HPDE6-E6E7 (cell line): ENCODE measurements around the gene MAT2A.
A peak's percentile ranks its signal among the peaks of the same experiment; 100 is the strongest.
"Not testable (repeated sequence)": the region's sequence is repeated elsewhere in the genome, so short reads cannot be mapped to it uniquely, and the experiment has no call there.

ENCODE experiments used
- DNase-seq: peaks from one replicate; pipeline ENCODE4 v3.0.0; 2011; ENCODE audit warnings: missing footprints; ENCODE audit errors: extremely low spot score

Gene MAT2A

DNA sequence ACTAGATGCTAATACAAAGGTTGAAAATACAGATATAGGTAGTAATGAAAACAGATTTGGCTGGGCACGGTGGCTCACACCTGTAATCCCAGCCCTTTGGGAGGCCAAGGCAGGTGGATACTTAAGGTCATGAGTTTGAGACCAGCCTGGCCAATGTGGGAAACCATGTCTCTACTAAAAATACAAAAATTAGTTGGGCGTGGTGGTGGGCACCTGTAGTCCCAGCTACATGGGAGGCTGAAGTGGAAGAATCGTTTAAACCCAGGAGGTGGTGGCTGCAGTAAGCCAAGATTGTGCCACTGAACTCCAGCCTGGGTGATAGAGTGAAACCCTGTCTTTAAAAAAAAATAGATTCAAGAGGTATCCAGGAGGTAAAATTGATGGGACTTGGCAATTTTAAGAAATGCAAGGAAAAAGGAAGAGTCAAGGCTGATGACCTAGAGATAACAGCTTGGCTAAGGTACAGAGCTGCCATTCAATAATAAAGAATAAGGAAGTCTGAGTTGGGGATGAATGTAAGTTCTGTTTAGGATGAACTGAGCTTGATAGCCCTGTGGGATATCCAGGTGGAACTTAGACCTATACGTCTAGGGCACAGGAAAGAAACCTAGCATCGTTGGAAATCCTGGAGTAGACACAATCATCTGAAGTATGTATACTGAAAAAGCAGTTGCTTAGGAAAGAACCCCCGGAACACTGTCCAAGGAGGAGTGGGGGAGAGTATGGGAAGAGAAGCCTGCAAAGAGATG lies 9.1 kb downstream of the MAT2A start:
- no peak for DNase-seq

DNA sequence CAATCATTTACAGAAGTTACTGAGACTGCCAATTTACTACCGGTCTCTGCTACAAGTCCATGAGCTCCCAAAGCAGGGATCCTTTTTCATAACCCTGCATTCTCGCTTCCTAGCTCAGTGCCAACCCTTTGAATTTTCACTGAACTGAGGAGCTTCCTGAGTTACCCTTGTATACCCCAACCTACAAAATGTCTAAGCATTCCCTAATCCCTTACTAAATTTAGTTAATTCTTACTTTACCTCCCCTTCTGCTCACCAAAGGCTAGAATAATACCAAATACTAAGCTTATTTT lies 9.6 kb downstream of the MAT2A start:
- DNase-seq, result no peak

DNA sequence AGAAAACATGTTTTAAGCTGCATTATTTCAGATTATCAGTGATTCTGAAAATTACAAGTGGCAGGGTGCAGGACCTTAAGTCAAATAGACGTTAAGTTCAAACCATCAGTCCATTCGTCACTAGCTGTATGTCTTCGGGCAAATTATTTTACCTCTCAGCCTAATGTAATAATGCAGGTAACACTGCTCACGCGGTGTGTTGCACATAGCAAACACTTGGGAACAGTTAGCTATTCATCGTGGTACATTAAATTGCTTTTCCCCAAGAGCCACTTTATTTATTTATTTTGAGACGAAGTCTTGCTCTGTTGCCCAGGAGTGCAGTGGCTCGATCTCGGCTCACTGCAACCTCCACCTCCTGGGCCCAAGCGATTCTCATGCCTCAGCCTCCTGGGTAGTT lies 10.1 kb downstream of the MAT2A start:
- DNase-seq, result no peak

DNA sequence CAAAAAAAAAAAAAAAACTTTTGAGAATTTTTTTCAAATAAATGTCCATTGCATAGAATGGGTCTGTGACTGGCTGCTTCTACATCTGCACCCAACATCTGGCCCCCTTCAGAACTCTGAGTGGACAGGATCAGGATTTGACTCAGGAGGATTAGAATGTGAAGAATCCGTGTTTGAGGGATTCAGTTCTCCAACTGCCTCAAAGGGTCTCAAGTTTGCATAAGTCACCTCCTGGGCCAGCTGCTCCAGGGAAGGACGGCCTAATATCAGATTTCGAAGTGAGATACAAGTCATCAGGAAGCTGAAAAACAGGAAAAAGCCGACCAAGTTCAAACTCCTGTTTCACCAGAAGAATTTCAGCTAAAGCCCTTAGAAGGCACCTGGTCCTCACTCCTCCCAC lies 10.9 kb downstream of the MAT2A start:
- DNase-seq, result no peak

DNA sequence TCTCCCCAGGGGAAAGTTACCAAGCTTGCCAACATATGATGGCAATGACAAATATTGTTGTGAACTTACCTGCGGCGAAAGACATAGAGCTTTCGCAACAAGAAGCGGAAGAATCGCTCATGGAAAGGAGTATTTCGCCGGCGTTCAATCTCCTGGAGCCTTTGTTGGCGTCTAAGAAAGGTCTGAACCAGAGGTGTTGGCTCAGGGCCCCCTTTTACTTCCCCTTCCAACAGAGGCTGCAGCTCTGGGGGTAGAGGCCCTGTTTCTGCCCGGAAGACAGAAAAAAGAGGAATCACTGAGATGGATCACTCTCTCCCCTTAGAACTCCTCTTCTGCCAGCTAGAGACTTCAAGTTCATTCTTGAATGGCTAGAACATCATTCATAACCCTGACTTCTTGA lies 11.5 kb downstream of the MAT2A start:
- DNase-seq, result no peak

DNA sequence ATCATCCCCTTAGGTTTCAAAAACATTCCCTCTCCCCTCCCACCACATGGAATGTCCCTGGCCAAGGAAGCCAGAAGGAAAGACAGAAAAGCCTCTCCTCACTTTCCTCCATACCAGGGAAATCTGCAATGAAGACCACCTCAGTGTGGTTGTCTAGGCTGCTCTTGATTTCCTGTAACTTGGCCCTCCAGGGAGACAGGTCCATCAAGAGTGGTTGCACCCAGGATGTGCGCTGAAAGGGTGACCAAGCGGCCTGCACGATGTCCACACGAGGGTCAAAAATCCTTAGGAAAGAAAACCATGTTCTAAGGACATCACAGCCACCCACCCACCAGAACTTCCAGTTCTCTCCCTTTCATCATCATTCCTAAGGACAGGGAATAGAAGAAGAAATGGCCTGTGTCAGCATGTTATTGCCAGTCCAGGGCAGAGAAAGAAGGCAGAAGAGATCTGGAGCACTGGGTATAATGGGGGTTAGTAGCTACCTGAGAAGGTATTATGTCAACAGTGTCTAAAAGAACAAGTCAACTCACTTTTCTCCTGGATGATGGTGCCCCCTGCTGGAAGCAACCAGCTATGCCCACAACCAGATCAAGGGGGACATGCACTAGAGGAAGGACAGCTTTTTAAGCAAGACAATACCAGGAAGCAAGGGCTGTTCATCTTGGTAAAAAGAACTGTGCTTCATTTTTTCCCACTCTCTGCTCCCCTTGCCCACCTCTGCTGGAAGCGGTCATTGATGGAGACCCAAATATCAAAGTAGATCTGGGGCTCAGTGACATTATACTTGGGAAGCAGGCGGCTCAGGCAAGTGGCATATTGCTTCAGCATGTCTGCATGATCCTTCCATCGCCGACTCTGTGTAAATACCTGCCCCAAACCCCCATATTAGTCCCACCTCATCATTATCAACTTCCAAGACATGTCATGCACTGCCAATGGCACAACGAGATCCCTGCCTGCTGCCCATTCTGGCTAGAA lies 13.0 kb downstream of the MAT2A start:
- no peak for DNase-seq

DNA sequence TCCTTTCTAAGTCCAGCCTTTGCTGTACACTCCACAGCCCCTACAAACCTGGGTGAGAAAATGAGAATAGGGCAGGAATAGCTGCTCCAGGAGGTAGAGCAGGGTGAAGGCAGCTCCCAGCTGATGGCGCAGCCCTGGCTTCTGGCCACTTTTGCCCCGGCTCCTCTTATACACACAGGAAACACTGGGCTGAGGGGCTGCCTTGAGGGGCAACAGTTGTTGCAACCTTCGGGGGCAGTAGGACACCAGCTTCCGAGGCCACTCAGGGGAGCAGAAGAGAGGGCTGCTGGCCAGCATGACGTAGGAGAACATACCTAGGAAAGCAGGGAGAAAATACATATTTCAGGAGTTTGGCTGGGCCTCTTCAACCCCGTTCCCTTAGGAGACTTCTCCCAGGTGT lies 14.2 kb downstream of the MAT2A start:
- no peak for DNase-seq

DNA sequence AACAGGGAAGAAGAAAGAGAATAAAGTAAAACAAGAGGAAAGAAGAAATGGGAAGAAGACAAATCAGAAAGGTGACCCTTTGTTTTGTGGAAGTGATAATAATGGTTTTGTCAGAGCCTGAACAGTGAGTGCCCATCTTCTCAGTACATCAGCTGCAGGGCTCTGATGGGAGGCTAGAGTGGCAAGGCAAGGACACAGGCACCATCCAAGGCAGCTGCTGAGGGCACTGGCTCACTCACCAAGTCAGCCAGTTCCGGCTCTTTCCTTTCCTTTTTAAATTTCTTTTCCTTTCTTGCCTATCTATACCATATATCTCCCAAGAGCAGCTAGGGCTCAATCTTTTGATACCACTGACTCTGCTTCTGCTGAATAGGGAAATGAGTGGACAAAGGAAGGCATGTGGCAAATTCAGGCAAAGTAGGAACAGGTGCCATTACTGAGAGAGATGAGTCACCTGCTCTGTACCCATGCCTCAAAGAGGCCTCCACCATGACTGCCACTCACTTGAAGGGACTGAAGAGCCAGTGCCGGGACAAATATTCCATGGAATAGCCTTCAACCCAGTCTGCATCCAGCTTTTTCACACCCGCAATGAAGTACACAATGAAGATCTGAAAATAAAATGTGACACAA lies 16.1 kb downstream of the MAT2A start:
- DNase-seq, result no peak

DNA sequence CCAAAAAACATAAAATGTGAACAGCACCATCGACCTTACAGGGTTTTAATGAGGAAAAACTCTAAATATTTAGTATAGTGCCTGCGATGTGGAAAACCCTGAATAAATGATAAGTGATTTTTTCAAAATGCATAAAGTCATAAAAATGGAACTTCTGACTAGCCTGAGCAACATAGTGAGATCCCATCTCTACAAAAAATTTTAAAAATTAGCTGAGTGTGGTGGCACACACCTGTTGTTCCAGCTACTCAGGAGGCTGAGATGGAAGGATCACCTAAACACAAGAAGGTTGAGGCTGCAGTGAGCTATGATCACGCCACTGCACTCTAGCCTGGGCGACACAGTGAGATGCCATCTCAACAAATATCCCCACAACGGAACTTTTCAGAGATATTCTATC lies 18.2 kb downstream of the MAT2A start:
- no peak for DNase-seq

DNA sequence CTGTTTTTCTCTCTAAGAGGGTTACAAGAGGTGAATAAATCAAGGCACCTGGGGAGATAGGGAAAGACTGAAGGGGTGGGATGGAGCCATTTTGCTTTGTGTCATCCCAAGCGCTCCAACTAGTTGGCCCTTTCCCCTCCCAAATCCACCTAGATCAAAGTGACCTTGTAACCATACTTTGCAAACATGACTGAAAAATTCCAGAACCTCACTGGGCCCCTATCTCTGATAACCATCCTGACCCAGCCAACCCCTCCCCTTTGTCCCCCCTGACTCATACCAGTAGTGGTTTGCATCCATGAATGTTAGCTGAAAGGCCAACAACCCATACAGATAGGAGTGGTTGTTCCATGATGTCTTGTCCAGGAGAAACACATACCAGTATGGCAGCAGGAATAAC lies 19.2 kb downstream of the MAT2A start:
- DNase-seq, result no peak

DNA sequence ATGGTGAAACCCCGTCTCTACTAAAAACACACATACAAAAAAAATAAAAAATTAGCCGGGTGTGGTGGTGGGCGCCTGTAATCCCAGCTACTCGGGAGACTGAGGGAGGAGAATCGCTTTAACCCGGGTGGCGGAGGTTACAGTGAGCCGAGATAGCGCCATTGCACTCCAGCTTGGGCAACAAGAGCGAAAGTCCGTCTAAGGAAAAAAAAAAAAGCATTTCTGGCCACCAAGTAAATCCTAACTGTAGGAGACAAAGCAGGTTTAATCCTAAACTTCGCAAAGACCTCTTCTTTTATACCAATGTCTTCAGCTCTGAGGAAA lies 21.4 kb downstream of the MAT2A start:
- DNase-seq, result not testable (repeated sequence)

DNA sequence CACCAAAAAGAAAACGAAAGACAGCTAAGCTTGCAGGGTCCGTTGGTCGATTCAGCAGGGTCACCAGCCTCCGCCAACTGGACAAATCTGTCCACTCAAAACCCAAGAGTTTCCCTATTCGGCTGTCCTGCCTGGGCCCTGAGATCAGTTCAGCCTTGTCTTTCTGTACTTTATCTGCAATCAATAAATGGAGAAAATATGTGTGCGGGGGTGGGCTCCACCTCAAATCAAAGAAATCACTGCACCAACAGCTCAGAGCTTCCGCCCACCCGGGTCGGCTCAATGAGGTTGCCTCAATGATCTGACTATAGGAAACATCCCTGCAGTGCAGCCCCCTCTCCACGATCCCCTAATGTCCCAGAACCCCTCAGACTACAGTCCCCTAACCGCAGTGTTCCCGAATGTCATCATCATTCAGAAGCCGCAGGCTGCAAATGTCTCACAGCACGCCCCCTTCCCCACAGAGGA lies 21.9 kb downstream of the MAT2A start:
- DNase-seq, result no peak

DNA sequence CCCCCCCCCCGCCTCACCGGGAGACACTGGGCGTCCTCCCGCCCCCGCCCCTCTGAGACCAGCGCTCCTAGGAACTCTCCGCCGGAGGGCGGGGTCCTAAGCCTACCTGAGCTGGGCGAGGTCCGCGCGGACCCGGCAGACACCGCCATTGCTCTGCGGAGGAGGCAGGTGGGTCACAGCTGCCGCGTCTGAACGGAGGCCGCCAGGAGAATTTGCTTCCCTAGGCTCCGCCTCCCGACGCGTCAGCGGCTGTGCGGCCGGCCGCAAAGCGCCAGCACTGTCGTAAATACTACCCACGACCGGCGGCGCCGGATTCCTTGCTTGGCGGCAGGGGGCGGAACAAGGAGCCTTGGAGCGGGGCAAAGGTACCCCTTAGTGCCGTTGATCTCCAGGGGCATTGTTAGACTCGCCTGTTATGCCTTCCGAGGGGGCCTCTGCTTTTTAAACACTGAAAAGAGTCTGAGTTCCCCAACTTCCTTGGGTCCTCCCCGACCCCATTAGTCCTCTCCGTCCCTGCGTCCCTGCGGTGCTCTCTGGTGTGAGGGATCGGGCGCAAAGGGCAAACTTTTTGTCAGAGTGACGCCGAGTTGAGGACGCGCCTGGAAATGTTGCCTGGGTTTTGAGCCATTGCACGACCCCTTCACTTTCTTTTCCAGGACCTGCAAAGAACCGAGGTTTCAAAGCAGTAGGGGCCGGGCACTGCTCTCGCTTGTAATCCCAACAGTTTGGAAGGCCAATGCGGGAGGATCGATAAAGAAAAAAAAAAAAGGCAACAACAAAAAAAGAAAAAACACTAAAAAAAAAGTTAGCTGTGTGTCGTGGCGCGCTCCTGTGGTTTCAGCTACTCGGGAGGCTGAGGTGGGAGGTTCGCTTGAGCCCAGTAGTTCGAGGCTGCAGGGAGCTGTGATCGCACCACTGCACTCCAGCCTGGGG lies 22.6 kb downstream of the MAT2A start, which contains the start of gene GGCX:
Gene GGCX, minus strand, starts transcription at position 214 of the 933 bp plus-strand sequence. Its CDS starts 65 bp downstream, at position 149.
- DNase-seq, result peak; percentile 89

DNA sequence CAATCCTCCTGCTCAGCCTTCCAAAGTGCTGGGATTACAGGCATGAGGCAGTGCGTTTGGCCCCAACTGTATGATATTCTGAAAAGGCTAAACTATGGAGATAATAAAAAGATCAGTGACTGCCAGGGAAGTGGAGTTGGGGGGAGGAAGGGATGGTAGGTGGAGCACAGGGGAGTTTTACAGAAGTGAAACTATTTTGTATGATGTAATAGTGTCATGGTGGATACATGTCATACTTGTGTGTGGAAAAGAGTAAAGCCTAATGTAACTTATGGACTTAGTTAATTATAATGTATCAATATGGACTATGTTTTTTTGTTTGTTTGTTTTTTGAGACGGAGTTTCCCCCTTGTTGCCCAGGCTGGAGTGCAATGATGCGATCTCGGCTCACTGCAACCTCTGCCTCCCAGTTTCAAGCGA lies 25.2 kb downstream of the MAT2A start:
- DNase-seq, result no peak

DNA sequence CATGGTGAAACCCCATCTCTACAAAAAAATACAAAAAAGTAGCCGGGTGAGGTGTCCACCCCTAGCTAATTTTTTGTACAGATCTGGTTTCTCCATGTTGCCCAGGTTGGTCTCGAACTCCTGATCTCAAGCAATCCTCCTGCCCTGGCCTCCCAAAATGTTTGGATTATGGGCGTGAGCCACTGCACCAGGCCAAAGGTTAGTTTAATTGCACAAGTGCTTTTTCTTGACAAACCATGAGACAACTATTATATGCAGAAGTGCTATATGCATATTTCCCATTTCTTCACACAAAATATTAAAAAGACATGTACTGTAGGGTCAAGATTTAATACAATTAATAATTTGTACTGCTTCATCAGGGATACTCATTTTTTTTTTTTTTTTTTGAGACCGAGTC lies 27.3 kb downstream of the MAT2A start:
- DNase-seq, result no peak

DNA sequence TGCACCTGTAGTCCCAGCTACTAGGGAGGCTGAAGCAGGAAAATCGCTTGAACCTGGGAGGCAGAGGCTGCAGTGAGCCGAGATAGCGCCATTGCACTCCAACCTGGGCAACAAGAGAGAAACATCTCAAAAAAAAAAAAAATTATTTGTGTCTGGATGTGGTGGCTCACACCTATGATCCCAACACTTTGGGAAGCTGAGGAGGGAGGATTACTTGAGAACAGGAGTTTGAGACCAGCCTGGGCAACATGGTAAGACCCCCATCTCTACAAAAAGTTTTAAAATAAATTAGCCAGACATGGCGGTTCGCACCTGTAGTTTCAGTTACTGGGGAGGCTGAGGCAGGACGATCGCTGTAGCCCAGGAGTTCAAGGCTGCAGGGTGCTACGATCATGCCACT lies 36.8 kb downstream of the MAT2A start:
- no peak for DNase-seq

DNA sequence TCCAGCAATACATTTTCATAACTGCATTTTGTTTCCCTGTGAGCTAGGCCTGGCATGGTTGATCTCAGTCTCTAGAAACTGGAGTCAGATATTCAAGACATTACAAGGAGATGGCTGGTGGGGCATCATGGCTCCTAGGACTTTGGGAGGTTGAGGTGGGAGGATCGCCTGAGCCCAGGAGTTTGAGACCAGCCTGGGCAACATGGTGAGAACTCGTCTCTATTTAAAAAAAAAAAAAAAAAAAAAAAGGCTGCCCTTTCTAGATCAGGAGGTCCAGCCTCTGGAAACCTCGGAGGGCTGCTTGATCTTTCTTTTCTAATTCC lies 38.1 kb downstream of the MAT2A start:
- DNase-seq, result no peak

DNA sequence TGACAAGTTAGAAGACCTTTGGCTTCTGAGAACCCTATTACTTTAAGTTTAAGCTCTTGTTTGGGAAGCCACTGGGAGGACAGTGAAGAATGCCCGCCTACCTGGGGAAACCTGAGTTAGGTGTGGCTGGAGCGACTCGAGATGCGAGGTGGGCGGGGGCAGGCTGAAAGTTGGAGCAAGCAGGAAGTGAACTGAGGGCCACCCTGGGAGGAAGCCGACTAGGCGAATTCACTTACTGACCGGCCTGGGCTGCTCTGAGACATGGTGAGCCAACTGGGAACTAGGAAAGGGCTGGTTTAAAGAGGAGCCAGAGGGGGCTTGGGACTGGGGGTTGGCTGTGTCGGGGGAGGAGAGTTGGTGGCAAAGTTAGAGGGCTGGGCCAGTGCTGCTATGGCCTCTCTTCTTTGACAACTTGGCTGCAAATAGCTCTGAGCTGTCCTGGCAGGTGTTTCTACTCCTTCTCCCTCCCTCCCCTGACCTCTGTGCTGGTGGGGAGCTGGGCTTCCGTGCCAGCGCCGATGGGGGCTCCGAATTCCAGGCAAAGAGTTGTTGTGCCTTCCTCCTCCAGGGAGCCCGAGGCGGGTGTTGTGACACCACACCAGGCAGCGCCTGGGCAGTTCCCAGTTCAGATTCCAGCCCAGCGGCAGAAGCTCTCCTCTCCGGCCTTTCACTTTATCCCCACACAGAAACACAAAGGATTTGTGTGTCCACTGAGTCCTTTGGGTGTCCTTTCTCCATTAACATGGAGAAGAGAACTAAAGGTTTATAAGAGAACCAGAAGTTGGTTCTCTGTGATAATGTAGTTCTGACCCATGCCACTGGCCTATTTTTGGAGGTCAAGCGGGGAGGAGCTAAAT lies 38.6 kb downstream of the MAT2A start, which contains the start of gene VAMP8:
Gene VAMP8, plus strand, starts transcription at position 201 of the 857 bp plus-strand sequence. Its CDS starts 61 bp downstream, at position 262.
- DNase-seq, result peak; percentile 95

DNA sequence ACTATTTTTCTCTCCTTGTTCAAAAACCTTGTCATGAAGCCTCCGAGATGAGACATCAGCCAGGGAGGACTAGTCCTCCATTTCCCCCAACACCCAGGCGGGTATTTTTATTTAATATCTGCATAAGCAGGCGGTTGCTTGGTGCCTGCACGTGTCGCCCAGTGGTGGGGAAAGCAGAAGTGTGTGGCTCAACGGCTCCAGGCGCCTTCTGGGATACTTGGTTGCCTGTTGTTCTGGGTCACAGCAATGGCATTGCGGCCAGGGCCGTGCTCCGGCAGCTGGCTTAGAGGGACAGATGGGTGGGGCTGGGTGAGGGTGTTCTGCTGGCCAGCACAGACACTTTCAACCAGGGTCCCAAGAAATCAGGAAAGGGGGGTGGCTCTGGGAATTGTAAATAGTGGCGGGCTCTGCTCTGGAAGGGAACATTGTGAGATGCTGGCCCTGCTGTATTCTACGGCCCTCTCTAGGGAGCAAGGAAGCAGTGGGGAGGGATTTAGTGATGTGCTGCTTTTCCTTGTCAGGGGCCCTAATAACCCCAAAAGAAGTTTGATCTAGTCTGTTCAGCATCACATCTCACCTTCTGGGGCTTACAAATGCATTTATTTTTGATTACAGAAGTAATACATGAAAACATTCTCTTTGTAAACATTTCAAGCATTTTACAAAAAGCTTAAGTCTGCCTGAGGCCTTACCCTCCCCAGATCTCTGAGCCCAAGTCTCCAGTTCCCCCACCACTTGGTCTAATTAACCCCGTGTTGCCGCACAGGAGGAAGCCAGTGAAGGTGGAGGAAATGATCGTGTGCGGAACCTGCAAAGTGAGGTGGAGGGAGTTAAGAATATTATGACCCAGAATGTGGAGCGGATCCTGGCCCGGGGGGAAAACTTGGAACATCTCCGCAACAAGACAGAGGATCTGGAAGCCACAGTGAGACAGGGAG lies 39.5 kb downstream of the MAT2A start:
- DNase-seq, result no peak
